H7 (cell line): Measurements from ENCODE around the gene HLA-DQB2. TPM values are rescaled to one million over a fixed set of nuclear protein-coding genes. Genes with fewer than 3 reads are reported as not detected.
"Not testable (repeated sequence)": the region's sequence is repeated elsewhere in the genome, so short reads cannot be mapped to it uniquely, and the experiment has no call there.

Source experiments
- DNase-seq: peaks from one replicate; pipeline ENCODE4 v3.0.0; 2012
- H3K27me3 ChIP-seq: 2 replicates; pipeline ENCODE4 v1.6.0; 2011; ENCODE audit warnings: mild to moderate bottlenecking, low read length; ENCODE audit not compliant: control insufficient read depth, insufficient read depth
- H3K36me3 ChIP-seq: replicated peaks from 2 replicates; pipeline ENCODE4 v1.5.1; 2011; ENCODE audit warnings: low read length; ENCODE audit not compliant: control insufficient read depth, insufficient read depth
- H3K4me3 ChIP-seq: 2 replicates; pipeline ENCODE4 v1.5.1; 2011; ENCODE audit warnings: low read depth, mild to moderate bottlenecking, control low read depth, low read length, moderate library complexity; ENCODE audit not compliant: insufficient read depth
- total RNA-seq: library from RNA; depleted of rRNA; stranded (reverse); fragments of >200 nt; shearing (Covaris generic); gene quantifications from 2 replicates; pipeline ENCODE4 v1.2.3, GENCODE V29; 2014

HLA-DQB2 gene
- total RNA-seq, 1 experiment from 2014 or later: not detected

- H3K27me3 ChIP-seq: no peaks in the 10 kb centered on the region
- DNase-seq: no peak
- H3K36me3 ChIP-seq: no peaks in the 10 kb centered on the region
- no peak overlapping the region for H3K4me3 ChIP-seq
Measured at GRCh38 chr6:32775071-32775470, 11.7 kb upstream of the HLA-DQB2 start.

GRCh38 chr6:32774426-32774825, 11.1 kb upstream of the HLA-DQB2 start:
- no peak overlapping the region for H3K4me3 ChIP-seq
- no peaks in the 10 kb centered on the region for H3K27me3 ChIP-seq
- no peaks in the 10 kb centered on the region for H3K36me3 ChIP-seq
- no peak for DNase-seq

- no peak for DNase-seq
- Histone ChIP-seq H3K27me3 (no peaks in the 10 kb centered on the region), H3K36me3 (no peaks in the 10 kb centered on the region), H3K4me3 (no peak overlapping the region)
Measured at GRCh38 chr6:32772656-32773055, 9.3 kb upstream of the HLA-DQB2 start.

GRCh38 chr6:32764048-32764447, 716 bp upstream of the HLA-DQB2 start:
- Histone ChIP-seq H3K27me3 (no peaks in the 10 kb centered on the region; the same call in 1 of the 2 replicates), H3K4me3 (no peak overlapping the region), H3K36me3 (no peaks in the 10 kb centered on the region)
- no peak for DNase-seq

- Histone ChIP-seq H3K4me3 (no peak overlapping the region), H3K27me3 (no peaks in the 10 kb centered on the region; the same call in 1 of the 2 replicates), H3K36me3 (no peaks in the 10 kb centered on the region)
- no peak for DNase-seq
Measured at GRCh38 chr6:32761548-32761947, 1.8 kb downstream of the HLA-DQB2 start.

GRCh38 chr6:32761072-32761471, 2.3 kb downstream of the HLA-DQB2 start:
- Histone ChIP-seq H3K4me3 (no peak overlapping the region), H3K27me3 (no peaks in the 10 kb centered on the region; the same call in 1 of the 2 replicates), H3K36me3 (no peaks in the 10 kb centered on the region)
- DNase-seq: peak; percentile 22

- Histone ChIP-seq H3K4me3 (no peak overlapping the region), H3K36me3 (no peaks in the 10 kb centered on the region), H3K27me3 (no peaks in the 10 kb centered on the region; the same call in 1 of the 2 replicates)
- DNase-seq: no peak
Measured at GRCh38 chr6:32759669-32760068, 3.7 kb downstream of the HLA-DQB2 start.

GRCh38 chr6:32752580-32752979, 10.8 kb downstream of the HLA-DQB2 start:
- DNase-seq: no peak
- H3K36me3 ChIP-seq: no peaks in the 10 kb centered on the region
- no peak overlapping the region for H3K4me3 ChIP-seq
- H3K27me3 ChIP-seq: no peaks in the 10 kb centered on the region

GRCh38 chr6:32745649-32746048, 17.7 kb downstream of the HLA-DQB2 start:
- not testable (repeated sequence) for DNase-seq, H3K4me3 ChIP-seq, H3K27me3 ChIP-seq

GRCh38 chr6:32744776-32745175, 18.6 kb downstream of the HLA-DQB2 start:
- Histone ChIP-seq H3K4me3 (no peak overlapping the region), H3K27me3 (peaks cover 1% of the 10 kb centered on the region; the same call in 1 of the 2 replicates), H3K36me3 (no peaks in the 10 kb centered on the region)
- no peak for DNase-seq

More at GRCh38 chr6:32745649-32746048, 17.7 kb downstream of the HLA-DQB2 start:
- H3K36me3 ChIP-seq: not testable (repeated sequence)

- DNase-seq: no peak
- no peak overlapping the region for H3K4me3 ChIP-seq
- H3K36me3 ChIP-seq: no peaks in the 10 kb centered on the region
- peaks cover 1% of the 10 kb centered on the region; the same call in 1 of the 2 replicates for H3K27me3 ChIP-seq
Measured at GRCh38 chr6:32742374-32742773, 21.0 kb downstream of the HLA-DQB2 start.

- no peaks in the 10 kb centered on the region for H3K36me3 ChIP-seq
- peaks cover 1% of the 10 kb centered on the region; the same call in 1 of the 2 replicates for H3K27me3 ChIP-seq
- no peak for DNase-seq
Measured at GRCh38 chr6:32741031-32741960, 22.0 kb downstream of the HLA-DQB2 start, which contains the start of gene HLA-DQA2. Gene HLA-DQA2, plus strand, starts transcription at chr6:32741391. Its CDS starts 53 bp downstream, at chr6:32741444.

GRCh38 chr6:32738126-32738525, 25.2 kb downstream of the HLA-DQB2 start:
- Histone ChIP-seq H3K4me3 (no peak overlapping the region), H3K36me3 (no peaks in the 10 kb centered on the region), H3K27me3 (no peaks in the 10 kb centered on the region)
- DNase-seq: no peak

More at GRCh38 chr6:32741031-32741960, 22.0 kb downstream of the HLA-DQB2 start, which contains the start of gene HLA-DQA2:
- H3K4me3 ChIP-seq: no peak within 1 kb of the TSS

- no peaks in the 10 kb centered on the region for H3K27me3 ChIP-seq
- H3K36me3 ChIP-seq: no peaks in the 10 kb centered on the region
- no peak for DNase-seq
- H3K4me3 ChIP-seq: no peak overlapping the region
Measured at GRCh38 chr6:32718879-32719278, 44.5 kb downstream of the HLA-DQB2 start.

- Histone ChIP-seq H3K36me3 (no peaks in the 10 kb centered on the region), H3K4me3 (no peak overlapping the region), H3K27me3 (no peaks in the 10 kb centered on the region)
- DNase-seq: no peak
Measured at GRCh38 chr6:32716396-32716795, 46.9 kb downstream of the HLA-DQB2 start.
